NCI-H2196 (cell line): ENCODE results near the gene TMTC4.
"Not testable (repeated sequence)": the region's sequence is repeated elsewhere in the genome, so short reads cannot be mapped to it uniquely, and the experiment has no call there.

Experiments used
- DNase-seq: peaks from one replicate; lab custom pipeline; 2025; ENCODE audit not compliant: unreplicated experiment; lab: John Stamatoyannopoulos, UW

The TMTC4 gene

GRCh38 chr13:100589178-100589725, 85.3 kb downstream of the TMTC4 start:
- DNase-seq = no peak

DNA sequence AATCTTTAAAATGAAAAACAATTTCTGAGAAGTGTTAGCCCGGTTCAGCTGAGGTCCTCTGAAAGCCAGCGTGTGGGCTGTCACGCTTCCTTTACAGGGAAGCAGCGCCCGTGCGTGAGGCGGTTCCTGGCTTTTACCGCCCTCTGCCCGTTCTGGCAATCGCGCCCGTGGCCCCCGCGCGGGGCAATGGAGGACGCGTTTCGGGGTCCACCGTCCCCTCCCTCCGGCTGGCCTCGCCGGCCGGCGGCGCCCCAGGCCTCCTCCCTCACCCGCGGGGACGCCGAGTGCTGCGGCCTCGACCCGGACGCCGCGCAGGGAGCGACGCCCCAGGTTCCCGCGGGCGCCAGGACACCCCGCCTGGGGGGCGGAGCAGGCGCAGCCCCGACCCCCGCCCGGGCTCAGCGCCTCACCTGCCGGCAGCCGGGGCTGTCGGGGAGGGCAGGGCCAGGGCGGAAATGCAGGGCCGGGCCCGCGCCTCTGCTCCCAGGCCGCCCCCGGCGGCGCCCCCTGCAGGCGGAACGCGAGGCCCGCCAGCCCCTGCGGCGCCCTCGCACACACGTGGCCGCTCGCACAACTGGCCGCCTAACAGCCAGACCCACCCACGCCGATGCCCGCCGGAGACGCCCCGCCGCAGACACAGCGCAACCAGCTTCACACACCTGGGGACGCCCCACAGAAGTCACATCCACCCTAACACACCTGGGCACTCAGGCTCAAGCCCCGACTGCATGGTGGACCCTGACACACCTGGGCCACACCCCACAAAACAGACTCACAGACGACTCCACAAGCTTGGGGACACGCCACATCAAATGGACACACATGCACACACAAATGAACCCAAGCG, 86.0 kb downstream of the TMTC4 start, which contains the start of gene GGACT:
Gene GGACT, minus strand, starts transcription at position 459 of the 847 bp plus-strand sequence. CDS start 56,198 bp downstream, outside the sequence.
- DNase-seq = peak; percentile 53

GRCh38 chr13:100584896-100585295, 89.7 kb downstream of the TMTC4 start:
- no peak for DNase-seq

GRCh38 chr13:100581504-100581903, 93.1 kb downstream of the TMTC4 start:
- DNase-seq = no peak

- no peak for DNase-seq
Measured at GRCh38 chr13:100581030-100581429, 93.6 kb downstream of the TMTC4 start.

GRCh38 chr13:100580045-100580444, 94.5 kb downstream of the TMTC4 start:
- no peak for DNase-seq

DNA sequence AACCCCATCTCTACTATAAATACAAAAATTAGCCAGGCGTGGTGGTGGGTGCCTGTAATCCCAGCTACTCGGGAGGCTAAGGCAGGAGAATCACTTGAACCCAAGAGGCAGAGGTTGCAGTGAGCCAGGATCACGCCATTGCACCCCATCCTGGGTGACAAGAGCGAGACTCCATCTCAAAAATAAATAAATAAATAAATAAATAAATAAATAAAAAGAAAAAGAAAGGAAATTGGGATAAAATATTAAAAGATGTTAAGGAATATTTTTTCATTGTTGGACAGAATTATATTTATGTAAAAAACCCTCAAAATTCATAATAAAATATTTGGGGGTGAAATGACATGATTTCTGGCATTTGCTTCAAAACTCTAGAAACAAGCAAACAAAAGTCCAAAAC, 97.4 kb downstream of the TMTC4 start:
- not testable (repeated sequence) for DNase-seq

GRCh38 chr13:100573121-100573520, 101.5 kb downstream of the TMTC4 start:
- DNase-seq = peak; percentile 35

DNA sequence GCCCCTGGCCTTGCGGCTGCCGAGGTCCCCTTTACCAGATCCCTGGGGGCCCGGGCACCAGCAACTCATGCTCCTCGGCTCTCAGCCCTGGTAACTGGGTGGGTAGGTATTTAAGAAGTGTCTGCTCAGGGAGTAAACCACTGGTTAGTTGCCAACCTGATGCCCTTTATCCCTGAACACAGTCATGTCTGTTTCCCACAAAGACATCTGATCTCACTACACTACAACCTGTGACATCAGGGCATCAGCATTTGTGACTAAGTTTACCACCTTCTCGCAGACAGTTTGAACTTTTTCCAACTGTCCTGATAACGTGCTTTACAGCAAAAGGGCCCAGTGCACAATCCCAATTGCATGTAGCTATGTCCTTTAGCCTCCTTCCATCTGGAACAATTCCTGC, 108.1 kb downstream of the TMTC4 start:
- DNase-seq = no peak

DNA sequence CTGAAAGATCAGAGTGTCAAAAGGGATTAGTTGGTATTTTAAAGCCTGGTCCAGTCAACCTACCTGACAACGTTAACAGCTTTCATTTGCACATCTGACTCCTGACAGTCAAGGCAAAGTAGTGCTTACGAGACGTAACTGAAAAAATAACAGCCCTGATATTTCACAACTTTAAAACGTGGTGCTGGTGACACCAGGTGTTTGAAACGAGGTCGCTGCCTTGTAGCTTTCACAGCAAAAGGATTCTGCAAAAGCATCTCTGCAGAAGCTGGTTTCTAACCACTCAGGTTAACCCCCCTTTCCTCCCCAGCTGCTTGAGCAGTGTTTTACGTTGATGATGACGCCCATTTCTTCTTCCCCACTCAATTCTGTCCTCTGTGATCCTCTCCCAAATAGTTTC, 109.3 kb downstream of the TMTC4 start:
- no peak for DNase-seq

DNA sequence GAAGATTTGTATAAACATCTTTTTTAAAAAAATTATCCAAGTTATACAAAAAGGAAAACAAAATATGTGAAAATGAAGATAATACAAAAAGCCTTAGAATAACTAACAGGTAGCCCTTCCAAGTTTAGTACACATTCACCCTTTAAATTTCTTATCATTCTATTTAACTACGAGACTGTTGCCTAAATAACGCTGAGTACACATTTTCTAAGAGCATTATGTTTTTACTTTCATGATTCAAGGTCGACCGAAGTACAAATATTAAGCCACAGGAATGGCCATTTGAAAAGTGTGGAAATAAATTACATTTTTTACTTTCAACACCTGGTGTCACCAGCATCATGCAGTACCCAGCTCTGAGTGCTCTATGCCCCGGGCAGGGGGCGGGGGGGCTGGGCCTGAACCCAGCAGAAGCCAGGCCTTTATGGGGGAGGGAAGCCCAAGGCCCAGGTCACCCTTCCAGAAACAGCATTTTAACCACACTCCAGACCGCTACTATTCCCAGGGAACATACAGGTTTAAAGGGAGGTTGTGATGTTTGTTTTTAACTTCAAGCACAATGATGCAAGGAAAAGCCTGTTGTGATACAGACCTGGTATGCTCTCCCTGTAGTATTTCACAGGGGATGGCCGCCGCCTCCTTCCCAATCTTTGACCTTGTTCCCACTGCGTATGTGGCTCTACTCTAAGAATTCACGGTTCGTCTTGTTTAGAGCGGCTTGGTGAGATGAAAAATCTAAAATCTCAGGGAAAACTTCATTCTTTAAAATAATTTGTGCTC, 110.0 kb downstream of the TMTC4 start:
- no peak for DNase-seq

DNA sequence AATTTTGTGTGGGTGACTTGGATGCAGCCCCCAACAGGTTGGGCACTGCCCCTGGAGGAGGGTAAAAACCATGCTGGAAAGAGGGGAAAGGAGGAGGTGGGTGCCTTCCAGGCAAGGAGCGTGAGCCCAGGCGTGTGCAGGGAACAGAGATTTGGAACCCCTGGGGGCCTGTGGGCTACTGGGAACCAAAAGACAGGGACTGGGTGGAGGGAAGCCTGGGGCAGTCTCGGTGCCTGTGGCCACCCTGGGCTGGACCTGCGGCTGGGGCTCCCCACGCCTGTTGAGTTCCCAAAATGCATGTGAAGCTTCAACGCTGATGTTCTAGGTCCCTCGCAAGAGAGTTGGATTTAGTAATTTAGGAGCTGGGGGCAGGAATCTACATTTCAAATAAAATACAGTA, 110.8 kb downstream of the TMTC4 start:
- DNase-seq = no peak

GRCh38 chr13:100561599-100562204, 112.9 kb downstream of the TMTC4 start:
- no peak for DNase-seq

DNA sequence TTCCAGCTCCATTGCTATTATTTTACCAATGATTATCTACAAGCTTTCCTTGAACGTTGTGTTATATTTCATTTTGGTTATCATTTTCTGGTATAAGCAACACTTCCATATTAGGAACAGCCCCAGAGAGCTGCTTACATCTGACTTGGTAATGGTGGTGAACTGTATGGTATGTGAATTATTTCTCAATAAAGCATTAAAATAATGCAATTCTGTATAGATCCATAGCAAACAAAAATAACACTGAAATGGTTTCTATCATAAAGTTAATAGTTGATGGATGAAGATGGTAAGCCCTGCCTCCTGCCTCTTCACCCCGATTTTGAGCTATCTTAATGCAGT, 113.5 kb downstream of the TMTC4 start:
- no peak for DNase-seq

GRCh38 chr13:100560498-100561157, 114.0 kb downstream of the TMTC4 start:
- no peak for DNase-seq

DNA sequence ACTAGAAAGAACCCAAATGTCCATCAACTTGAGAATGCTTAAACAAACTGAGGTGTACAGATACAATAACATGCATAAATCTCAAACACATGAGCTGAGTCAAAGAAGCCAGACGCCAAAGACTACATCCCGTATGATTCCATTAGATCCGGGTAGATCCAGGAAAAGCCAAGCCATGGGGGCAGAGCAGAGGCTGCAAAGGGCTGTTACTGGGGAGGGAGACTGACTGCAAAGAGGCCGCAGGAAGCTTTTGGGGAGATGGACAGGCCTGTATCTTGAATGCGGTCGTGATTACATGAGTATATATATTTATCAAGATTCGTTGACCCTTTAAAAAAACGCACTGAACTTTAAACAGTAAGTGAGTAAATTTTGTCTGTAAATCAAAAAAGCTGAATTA, 114.7 kb downstream of the TMTC4 start:
- DNase-seq = no peak
